Stimulated activated effector memory CD8-positive, alpha-beta T cell treated with anti-CD3 and anti-CD28 coated beads, Interleukin-12 subunit alpha, Interleukin-12 subunit beta, amount 100 ng/mL, for 72 hours (primary cell): Measurements from ENCODE around the gene RPL37A.
"Not testable (repeated sequence)": the region's sequence is repeated elsewhere in the genome, so short reads cannot be mapped to it uniquely, and the experiment has no call there.

Source experiments
- ATAC-seq: fragments of 150-1000 bp; cut with Tn5 transposase; 2 replicates; pipeline ENCODE4 v1.10.0; 2021
- DNase-seq, 2 donors: peaks; one replicate each; pipeline ENCODE4 v3.0.0; 2021 to 2022; ENCODE audit warnings: low spot score in 2 of 2
- H3K27ac Mint-ChIP-seq: one replicate; pipeline ENCODE4 v1.8.0; 2022; ENCODE audit warnings: mild to moderate bottlenecking, mixed read lengths
- H3K36me3 Mint-ChIP-seq: one replicate; pipeline ENCODE4 v1.8.0; 2022; ENCODE audit warnings: mild to moderate bottlenecking, mixed read lengths
- H3K4me1 Mint-ChIP-seq: one replicate; pipeline ENCODE4 v1.8.0; 2022; ENCODE audit warnings: mixed read lengths
- H3K4me3 Mint-ChIP-seq: one replicate; pipeline ENCODE4 v1.8.0; 2022; ENCODE audit warnings: mild to moderate bottlenecking, mixed read lengths
- H3K9me3 Mint-ChIP-seq: one replicate; pipeline ENCODE4 v1.8.0; 2022; ENCODE audit warnings: mixed read lengths

RPL37A gene

DNA sequence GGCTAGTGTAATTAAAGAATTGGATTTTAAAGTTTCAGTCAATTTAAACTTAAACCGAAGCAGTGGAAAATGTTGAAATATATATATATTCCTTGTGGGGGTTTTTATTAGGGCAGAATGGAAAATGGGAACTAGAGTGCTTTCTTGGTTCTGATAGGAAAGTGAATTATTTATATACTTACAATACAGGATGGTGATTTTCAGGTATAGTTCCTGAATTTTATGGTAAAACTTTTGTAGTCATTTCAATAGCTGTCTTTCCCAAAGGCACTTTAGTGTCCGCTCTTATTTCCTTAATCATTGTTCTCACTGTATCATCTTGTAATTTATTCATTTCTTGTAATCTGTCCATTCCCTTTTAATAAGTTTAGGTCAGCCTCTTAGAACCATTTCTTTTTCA lies 1.9 kb downstream of the RPL37A start:
- Mint-ChIP-seq H3K4me1 (peaks cover 53% of the 10 kb centered on the region), H3K27ac (peak overlapping the region; percentile 99)

DNA sequence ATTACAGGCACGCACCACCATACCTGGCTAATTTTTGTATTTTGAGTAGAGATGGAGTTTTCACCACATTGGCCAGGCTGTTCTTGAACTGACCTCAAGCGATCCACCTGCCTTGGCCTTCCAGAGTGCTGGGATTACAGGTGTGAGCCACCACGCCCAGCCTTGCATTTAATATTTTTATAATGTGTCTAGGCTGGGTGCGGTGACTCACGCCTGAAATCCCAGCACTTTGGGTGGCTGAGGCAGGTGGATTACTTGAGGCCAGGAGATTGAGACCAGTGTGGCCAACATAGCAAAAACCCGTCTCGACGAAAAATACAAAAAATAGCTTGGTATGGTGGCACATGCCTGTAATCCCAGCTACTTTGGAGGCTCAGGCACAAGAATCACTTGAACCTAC lies 3.2 kb downstream of the RPL37A start:
- H3K4me3 Mint-ChIP-seq, result peak overlapping the region; percentile 94
- peak overlapping the region; percentile 65 for H3K27ac Mint-ChIP-seq

More for the DNA sequence above, 1.9 kb downstream of the RPL37A start:
- peak overlapping the region; percentile 94 for H3K4me3 Mint-ChIP-seq
- H3K9me3 Mint-ChIP-seq, result no peaks in the 10 kb centered on the region
- peaks cover 73% of the 10 kb centered on the region for H3K36me3 Mint-ChIP-seq
- DNase-seq (no peak), ATAC-seq (no peak)

DNA sequence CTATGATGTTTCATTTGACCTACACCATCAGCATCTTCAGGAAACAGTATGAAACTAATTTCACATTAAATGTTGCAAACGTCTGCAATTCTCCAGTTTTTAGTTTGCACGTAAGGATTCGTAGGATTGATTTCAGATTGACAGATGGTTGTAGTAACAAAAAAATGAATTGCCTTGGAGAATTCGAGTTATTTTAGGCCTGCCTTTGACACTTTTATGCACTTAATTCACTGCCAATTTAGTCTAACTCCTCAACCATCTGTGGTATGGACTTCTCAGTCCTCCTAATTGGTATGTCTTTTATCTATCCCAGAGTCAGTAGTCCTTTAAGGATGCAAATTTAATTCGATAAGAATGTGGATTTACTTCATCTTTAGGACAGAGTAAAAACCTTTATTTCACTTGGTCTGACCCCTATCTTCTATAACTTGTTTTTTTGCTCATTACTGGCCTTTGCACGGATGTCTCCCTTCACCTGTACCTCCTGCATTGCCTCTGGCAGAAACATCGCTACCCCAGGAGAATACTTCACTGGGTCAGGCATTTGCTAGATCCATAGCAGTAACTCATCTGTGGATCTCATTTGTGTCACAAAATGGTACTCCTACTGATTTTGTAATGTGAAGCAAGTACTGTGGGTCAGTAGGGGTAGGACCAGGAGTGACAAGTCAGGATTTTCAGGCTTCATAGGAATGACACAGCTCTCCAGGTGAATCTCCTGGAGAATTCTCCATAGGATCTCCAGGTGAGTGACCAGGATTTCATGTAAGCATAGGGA lies 3.9 kb downstream of the RPL37A start:
- Mint-ChIP-seq H3K4me3 (peak overlapping the region; percentile 8), H3K4me1 (peaks cover 60% of the 10 kb centered on the region)

More for the DNA sequence above, 3.2 kb downstream of the RPL37A start:
- H3K9me3 Mint-ChIP-seq, result no peaks in the 10 kb centered on the region
- H3K4me1 Mint-ChIP-seq, result peaks cover 61% of the 10 kb centered on the region
- DNase-seq (no peak), ATAC-seq (no peak)
- peaks cover 86% of the 10 kb centered on the region for H3K36me3 Mint-ChIP-seq

DNA sequence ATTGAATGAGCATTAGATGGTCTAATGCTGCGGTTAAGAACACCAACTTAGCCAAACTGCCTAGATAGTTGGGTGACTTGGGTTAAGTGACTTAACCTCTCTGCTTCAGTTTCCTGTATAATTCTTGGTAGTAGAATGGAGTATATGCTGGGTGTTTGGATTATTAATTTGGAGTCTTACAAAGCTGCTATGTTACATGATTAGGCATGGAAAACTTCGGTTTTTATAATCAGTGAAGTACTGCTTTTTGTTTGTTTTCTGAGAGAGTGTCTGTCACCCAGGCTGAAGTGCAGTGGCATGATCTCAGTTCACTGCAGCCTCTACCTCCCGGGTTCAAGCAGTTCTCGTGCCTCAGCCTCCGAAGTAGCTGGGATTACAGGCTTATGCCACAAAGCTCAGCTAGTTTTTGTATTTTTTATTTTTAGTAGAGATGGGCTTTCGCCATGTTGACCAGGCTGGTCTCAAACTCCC lies 4.5 kb downstream of the RPL37A start:
- no peaks in the 10 kb centered on the region for H3K9me3 Mint-ChIP-seq
- DNase-seq, result no peak
- peak overlapping the region; percentile 77 for H3K27ac Mint-ChIP-seq
- peak overlapping the region; percentile 8 for H3K4me3 Mint-ChIP-seq
- peaks cover 98% of the 10 kb centered on the region for H3K36me3 Mint-ChIP-seq
- H3K4me1 Mint-ChIP-seq, result peaks cover 54% of the 10 kb centered on the region
- ATAC-seq, result no peak

More for the DNA sequence above, 3.9 kb downstream of the RPL37A start:
- DNase-seq (no peak), ATAC-seq (no peak)
- no peaks in the 10 kb centered on the region for H3K9me3 Mint-ChIP-seq
- H3K36me3 Mint-ChIP-seq, result peaks cover 93% of the 10 kb centered on the region
- peak overlapping the region; percentile 77 for H3K27ac Mint-ChIP-seq

DNA sequence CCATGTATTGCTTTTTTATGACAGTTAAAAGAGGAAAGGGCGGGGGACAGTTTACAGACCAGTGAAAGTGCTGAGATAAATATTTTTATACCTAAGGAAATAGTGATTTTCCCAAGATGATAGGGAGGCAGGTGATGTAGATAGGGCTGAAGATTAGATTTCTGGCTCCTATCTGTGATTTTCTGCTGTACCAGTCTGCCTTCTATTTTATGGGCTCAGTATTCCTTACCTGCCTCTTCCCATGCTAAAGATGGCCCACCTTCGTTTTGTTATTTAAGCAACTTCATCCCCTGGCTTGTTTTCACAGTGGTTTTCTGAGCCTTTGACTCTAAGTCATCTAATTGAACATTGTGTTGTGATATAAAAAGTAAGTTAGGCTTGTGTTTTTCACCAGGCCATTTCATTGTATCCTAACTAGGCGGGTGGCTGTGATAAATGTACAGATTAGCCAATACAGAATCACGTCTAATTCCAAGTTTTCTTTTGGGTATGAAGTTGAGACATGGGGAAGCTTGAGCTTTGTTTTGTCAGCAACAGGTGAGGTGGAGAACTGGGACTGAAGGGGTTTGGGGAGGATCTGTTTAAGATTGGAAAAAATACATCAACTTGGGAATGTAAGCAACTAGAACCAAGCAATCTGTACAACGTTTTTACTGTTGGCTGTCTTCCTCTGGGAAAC lies 5.2 kb downstream of the RPL37A start:
- no peak for ATAC-seq
- Mint-ChIP-seq H3K4me1 (peaks cover 48% of the 10 kb centered on the region), H3K36me3 (peaks cover 95% of the 10 kb centered on the region), H3K9me3 (no peaks in the 10 kb centered on the region), H3K4me3 (no peak overlapping the region), H3K27ac (peak overlapping the region; percentile 77)
- DNase-seq, result no peak

DNA sequence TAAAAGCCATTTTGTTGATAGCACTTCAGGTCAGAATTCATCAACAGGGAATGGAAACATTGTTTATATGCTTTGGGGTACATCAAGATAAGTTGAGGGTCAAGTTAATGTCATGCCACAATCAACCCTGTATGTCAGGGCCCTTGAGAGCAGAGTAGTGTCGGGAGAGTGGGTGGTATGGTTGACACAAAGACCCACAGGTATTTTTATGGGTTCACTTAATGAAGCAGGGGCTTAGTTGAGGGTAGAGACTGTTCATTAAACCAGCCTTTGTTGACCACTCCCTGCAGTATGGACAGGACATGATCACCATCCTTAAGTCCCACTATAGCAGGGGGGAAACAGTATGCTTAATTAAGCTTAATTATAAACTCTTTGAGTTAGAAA lies 5.7 kb downstream of the RPL37A start:
- no peaks in the 10 kb centered on the region for H3K9me3 Mint-ChIP-seq
- peak overlapping the region; percentile 77 for H3K27ac Mint-ChIP-seq
- peaks cover 93% of the 10 kb centered on the region for H3K36me3 Mint-ChIP-seq
- ATAC-seq (no peak), DNase-seq (no peak)
- peaks cover 46% of the 10 kb centered on the region for H3K4me1 Mint-ChIP-seq
- no peak overlapping the region for H3K4me3 Mint-ChIP-seq

DNA sequence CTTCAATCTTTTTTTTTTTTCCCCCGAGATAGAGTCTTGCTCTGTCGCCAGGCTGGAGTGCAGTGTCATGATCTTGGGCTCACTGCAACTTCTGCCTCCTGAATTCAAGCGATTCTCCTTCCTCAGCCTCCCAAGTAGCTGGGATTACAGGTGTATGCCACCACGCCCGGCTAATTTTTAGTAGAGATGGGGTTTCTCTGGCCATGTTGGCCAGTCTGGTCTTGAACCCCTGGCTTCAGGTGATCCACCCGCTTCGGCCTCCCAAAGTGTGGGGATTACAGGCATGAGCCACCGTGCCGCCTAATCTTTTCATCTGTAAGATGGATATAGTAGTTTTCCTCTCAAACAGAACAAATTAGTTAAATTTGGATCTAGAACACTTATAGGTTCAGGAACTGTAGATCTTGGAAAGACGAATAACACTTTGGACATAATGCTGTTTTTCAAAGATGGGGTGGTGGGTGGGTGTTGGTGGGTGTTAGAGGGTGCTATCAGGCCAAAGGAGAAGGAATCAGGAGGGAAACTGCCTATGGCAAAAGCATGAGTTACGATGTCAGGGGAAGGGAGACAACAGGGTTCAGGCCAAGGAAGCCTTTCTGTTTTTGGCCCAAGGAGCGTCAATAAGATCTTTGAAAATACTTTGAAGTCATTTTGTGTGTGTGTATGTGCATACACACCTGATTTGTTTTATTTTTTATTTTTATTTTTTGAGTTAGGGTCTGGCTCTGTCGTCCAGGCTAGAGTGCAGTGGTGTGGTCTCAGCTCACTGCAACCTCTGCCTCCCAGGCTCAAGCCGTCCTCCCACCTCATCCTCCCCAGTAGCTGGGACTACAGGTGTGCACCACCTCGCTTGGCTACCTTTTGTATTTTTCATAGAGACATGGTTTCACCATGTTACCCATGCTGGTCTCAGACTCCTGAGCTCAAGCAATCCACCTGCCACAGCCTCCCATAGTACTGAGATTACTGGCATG lies 6.8 kb downstream of the RPL37A start:
- Mint-ChIP-seq H3K4me1 (peaks cover 37% of the 10 kb centered on the region), H3K9me3 (no peaks in the 10 kb centered on the region), H3K4me3 (no peak overlapping the region), H3K36me3 (peaks cover 93% of the 10 kb centered on the region), H3K27ac (peak overlapping the region; percentile 52)
- ATAC-seq (no peak), DNase-seq (no peak)

DNA sequence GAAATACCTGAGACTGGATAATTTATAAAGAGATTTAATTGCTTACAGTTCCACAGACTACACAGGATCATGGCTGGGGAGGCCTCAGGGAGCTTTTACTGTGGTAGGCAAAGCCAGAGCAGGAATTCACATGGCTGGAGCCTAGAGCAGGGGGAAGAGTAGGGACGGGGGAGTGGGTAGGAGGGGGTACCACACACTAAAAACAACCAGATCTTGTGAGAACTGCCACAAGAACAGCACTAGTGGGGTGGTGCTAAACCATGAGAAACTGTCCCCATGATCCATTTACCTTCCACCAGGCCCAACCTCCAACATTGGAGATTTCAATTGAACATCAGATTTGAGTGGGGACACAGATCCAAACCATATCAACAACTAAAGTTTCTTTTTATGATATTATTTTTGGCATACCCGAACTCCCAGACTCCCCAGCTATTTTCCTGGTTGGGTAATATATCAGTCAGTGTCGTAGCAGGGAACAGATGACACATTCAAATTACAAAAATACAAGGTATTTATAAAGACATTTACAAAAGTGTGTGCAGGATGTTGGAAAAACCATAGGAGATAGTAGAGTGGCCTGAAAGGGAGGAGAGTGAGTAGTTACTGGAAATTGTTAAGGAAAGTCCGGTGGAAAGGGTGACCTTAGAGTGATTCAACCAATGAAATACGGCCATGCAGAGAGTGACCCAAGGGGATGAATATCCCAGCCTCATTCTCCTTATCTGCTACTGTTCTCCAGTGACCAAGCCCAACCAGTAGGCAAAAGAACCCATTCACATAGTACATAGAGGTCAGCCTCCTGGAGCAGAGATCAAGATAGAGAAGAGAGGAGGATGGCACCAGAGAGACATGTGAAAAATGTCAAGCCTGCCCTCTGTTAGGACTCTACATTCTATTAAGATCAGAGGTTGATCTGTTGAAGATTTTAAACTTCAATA lies 8.8 kb downstream of the RPL37A start:
- Mint-ChIP-seq H3K4me1 (peaks cover 27% of the 10 kb centered on the region), H3K4me3 (no peak overlapping the region), H3K9me3 (no peaks in the 10 kb centered on the region), H3K36me3 (peaks cover 72% of the 10 kb centered on the region), H3K27ac (no peak overlapping the region)
- no peak for DNase-seq
- no peak for ATAC-seq

DNA sequence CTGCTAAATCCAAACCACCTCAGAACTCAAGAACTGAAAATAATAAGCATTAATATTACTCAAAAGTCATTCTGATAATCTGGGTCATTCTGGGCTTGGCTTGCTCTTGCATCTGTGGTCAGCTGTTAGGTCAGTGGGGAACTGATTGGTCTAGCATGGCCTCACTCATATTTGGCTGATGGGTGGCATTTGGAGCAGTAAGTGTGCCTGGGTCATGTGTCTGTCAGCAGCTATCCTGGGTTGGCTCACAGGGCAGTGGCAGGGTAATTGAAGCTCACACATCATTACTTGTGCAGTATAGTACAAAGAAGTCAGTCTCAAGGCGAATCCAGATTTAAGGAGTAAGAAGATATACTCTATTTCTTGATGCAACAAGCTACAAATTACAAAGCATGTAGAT lies 9.6 kb downstream of the RPL37A start:
- peaks cover 21% of the 10 kb centered on the region for H3K4me1 Mint-ChIP-seq

DNA sequence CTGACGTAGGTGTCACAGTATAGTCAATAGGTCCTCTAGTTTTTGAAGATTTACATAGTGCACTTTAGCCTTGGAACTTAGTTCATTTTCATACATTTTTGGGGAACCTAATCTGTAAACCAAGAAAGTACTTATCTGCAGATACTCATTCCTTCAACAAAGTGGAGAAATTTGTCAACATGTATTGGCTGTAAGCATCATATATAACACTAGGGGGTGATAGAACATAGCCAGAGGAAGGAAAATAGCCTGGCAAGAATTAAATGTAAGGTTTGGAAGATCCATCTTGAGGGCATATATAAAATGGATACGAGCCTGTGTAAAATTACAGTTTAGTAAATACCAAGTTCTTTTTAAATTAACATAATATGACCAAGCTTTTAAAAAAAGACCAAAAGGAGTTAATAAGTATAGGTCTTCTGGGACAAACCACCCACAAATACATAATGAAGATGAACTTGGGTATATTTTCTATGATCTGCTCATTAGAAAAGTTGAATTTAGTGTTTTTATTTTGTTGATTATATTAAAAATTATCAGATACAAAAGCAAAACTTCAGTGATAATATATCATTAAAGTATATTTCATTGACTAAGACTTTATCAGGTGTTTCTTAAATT lies 18.2 kb downstream of the RPL37A start:
- ATAC-seq (no peak), DNase-seq (no peak)
- Mint-ChIP-seq H3K9me3 (no peaks in the 10 kb centered on the region), H3K4me3 (no peak overlapping the region), H3K27ac (no peak overlapping the region), H3K36me3 (no peaks in the 10 kb centered on the region), H3K4me1 (no peaks in the 10 kb centered on the region)

More for the DNA sequence above, 9.6 kb downstream of the RPL37A start:
- ATAC-seq, result no peak
- Mint-ChIP-seq H3K4me3 (no peak overlapping the region), H3K27ac (no peak overlapping the region), H3K9me3 (no peaks in the 10 kb centered on the region), H3K36me3 (peaks cover 65% of the 10 kb centered on the region)
- no peak for DNase-seq

DNA sequence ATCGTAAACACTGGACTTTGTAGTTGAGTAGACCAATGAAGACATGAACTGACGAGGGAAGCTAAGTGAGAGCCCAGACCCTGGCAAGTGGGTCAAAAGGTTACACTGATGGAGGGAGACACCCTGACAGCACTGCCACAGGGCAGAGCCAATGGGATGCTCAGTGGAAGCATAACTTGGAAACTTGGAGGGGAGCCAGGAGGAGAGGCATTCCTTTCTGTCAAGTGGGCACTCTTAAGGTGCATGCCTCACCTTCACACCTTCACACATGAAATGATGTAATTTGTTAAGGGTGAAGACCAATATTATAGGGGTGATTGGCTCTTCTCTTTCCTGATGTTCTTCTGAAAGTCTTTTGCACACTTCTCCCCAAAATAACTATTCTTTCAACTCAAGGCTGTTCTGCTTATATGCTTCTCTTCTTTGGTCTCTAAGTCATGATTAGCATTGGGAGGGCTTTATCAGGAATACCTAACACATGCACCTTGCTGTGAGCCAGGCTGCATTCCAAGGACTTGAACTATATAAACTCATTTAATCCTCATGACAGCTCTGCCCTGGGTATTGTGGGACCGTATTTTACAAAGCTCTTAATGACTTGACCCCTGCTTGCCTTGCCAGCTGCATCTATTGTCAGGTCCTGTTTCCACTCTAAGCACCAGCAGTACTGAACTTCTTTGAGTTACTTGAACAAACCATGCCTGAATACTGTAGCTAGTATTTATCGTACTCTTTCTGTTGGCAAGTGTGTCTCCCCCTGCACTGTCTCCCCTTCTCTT lies 19.0 kb downstream of the RPL37A start:
- no peaks in the 10 kb centered on the region for H3K4me1 Mint-ChIP-seq
- H3K36me3 Mint-ChIP-seq, result no peaks in the 10 kb centered on the region
- DNase-seq (no peak), ATAC-seq (no peak)
- H3K27ac Mint-ChIP-seq, result no peak overlapping the region
- H3K4me3 Mint-ChIP-seq, result no peak overlapping the region
- H3K9me3 Mint-ChIP-seq, result no peaks in the 10 kb centered on the region

DNA sequence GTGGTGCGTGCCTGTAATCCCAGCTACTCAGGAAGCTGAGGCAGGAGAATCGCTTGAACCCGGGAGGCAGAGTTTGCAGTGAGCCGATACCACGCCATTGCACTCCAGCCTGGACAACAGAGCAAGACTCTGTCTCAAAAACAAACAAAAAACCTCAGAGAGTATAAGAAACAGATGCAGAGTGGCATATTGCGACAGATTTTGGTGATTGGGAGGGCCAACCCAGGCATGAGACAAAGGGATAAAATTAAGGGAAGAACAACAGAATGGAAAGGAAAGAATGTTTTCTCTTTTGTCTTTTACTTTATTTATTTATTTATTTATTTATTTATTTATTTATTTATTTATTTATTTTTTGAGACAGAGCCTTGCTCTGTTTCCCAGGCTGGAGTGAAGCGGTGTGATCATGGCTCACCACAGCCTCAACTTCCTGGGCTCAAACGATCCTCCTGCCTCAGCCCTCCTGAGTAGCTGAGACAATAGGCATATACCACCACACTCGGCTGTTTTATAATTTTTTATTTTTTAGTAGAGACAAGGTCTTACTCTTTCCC lies 20.0 kb downstream of the RPL37A start:
- H3K36me3 Mint-ChIP-seq, H3K4me3 Mint-ChIP-seq, H3K4me1 Mint-ChIP-seq, H3K9me3 Mint-ChIP-seq, H3K27ac Mint-ChIP-seq, DNase-seq, ATAC-seq: not testable (repeated sequence)

DNA sequence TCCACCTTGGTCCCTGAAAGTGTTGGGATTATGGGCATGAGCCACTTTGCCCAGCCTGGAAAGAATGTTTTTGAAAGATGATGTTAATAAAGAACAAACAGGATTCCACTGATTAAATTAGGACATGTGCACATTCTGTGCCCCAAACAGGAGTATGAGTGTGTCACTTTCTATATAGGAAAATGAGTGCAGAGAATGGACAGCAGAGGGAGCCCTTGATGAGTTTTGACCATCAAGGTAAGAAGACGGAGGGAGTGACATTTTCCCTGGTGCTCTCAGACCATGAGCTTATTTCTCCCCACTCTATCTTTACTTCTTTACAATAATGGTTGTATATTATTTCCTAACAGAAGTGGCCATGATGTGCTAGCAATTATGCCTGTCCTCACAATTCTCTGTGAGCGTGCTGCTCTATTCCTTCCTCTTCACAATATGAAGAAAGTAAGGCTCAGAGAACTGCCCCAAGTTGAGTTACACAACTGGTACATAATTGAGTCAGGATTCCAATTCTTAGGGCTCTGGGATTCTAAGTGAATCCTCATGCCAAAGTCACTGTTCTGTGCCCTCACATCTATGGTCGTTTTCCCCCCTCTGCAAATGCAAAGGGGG lies 20.6 kb downstream of the RPL37A start:
- H3K27ac Mint-ChIP-seq, result no peak overlapping the region
- no peaks in the 10 kb centered on the region for H3K9me3 Mint-ChIP-seq
- ATAC-seq (peak; percentile 77), DNase-seq (peak; percentile 17 to 65)
- no peaks in the 10 kb centered on the region for H3K36me3 Mint-ChIP-seq
- no peaks in the 10 kb centered on the region for H3K4me1 Mint-ChIP-seq
- H3K4me3 Mint-ChIP-seq, result no peak overlapping the region
